B cell (primary cell): ENCODE measurements around the gene GPBP1. TPM values are rescaled to one million over a fixed set of nuclear protein-coding genes. Genes with fewer than 3 reads are reported as not detected.

Experiments used
- ATAC-seq: fragments of 200-7000 bp; cut with Tn5 transposase; one replicate; pipeline ENCODE4 v1.10.0; 2021; ENCODE audit warnings: low read depth, mild to moderate bottlenecking, moderate number of reproducible peaks, moderate library complexity
- CTCF ChIA-PET: fragments of 350-600 bp; sonication (Branson Sonifier 250); formaldehyde crosslinking; loops from one replicate; lab custom pipeline; 2021; ENCODE audit warnings: antibody characterized with exemption, inconsistent platforms; lab: Charles Lee
- POLR2A ChIA-PET: fragments of 350-600 bp; sonication (Branson Sonifier 250); formaldehyde crosslinking; loops from one replicate; lab custom pipeline; 2021; ENCODE audit warnings: antibody characterized with exemption; lab: Charles Lee
- DNase-seq: peaks from one replicate; pipeline ENCODE4 v3.0.0; 2013
- H2AFZ ChIP-seq: 2 replicates; pipeline ENCODE4 v1.6.1; 2012; ENCODE audit warnings: mild to moderate bottlenecking, low read depth, low read length; ENCODE audit not compliant: insufficient read depth, poor library complexity, severe bottlenecking
- H3K27ac ChIP-seq, 2 donors: 1 replicate in 1 of 2; 2 replicates in 1 of 2; pipeline ENCODE4 v1.5.1; 2012 to 2013; ENCODE audit warnings: low read length in 2 of 2, mild to moderate bottlenecking in 2 of 2, moderate library complexity in 1 of 2
- H3K27me3 ChIP-seq, 4 experiments: fragments of 200-600 bp in 1 of 4; sonication (generic) in 1 of 4; replicated peaks in 1 of 4; 1 replicate in 2 of 4; 2 replicates in 2 of 4; pipeline versions ENCODE4 v1.6.1 to v1.7.0; 2013 to 2016; ENCODE audit warnings: low read length in 3 of 4, mild to moderate bottlenecking in 2 of 4, mixed read lengths in 1 of 4, moderate library complexity in 1 of 4; ENCODE audit not compliant: insufficient read depth in 4 of 4, control insufficient read depth in 3 of 4; ENCODE audit errors: control extremely low read depth in 1 of 4
- H3K36me3 ChIP-seq, 2 experiments: replicated peaks in 1 of 2; 1 replicate in 1 of 2; 2 replicates in 1 of 2; pipeline versions ENCODE4 v1.6.1 to v1.7.1; 2013; ENCODE audit warnings: low read length in 1 of 2; ENCODE audit not compliant: insufficient read depth in 2 of 2, control insufficient read depth in 1 of 2; ENCODE audit errors: control extremely low read depth in 1 of 2, extremely low read depth in 1 of 2
- H3K4me1 ChIP-seq, 2 donors: fragments of 200-600 bp in 1 of 2; sonication (generic) in 1 of 2; 1 replicate in 1 of 2; 2 replicates in 1 of 2; pipeline versions ENCODE4 v1.5.1 to v1.6.1; 2013 to 2017; ENCODE audit warnings: low read length in 2 of 2; ENCODE audit not compliant: control insufficient read depth in 2 of 2, insufficient read depth in 2 of 2
- H3K4me2 ChIP-seq: replicated peaks from 2 replicates; pipeline ENCODE3; 2012; ENCODE audit warnings: mild to moderate bottlenecking, low read depth, low read length; ENCODE audit not compliant: poor library complexity, severe bottlenecking
- H3K4me3 ChIP-seq, 5 experiments: fragments of 200-600 bp in 1 of 5; sonication (generic) in 1 of 5; 1 replicate in 3 of 5; 2 replicates in 2 of 5; pipeline versions ENCODE4 v1.5.1 to v1.7.0; 2011 to 2016; ENCODE audit warnings: low read length in 4 of 5, mild to moderate bottlenecking in 4 of 5, low read depth in 2 of 5, control low read depth in 1 of 5, moderate library complexity in 1 of 5; ENCODE audit not compliant: insufficient read depth in 1 of 5; ENCODE audit errors: control extremely low read depth in 1 of 5, extremely low read depth in 1 of 5
- H3K79me2 ChIP-seq: fragments of 200-600 bp; sonication (generic); one replicate; pipeline ENCODE4 v1.6.0; 2016; ENCODE audit warnings: low read length; ENCODE audit not compliant: control insufficient read depth, insufficient read depth
- H3K9ac ChIP-seq: fragments of 200-600 bp; sonication (generic); 2 replicates; pipeline ENCODE4 v1.6.1; 2017; ENCODE audit warnings: mild to moderate bottlenecking, low read length, moderate library complexity
- H3K9me3 ChIP-seq, 3 donors: one replicate each; pipeline versions ENCODE4 v1.6.1 to v1.7.1; 2013; ENCODE audit warnings: low read length in 2 of 3; ENCODE audit not compliant: control insufficient read depth in 2 of 3, insufficient read depth in 1 of 3; ENCODE audit errors: control extremely low read depth in 1 of 3
- H4K20me1 ChIP-seq: 2 replicates; pipeline ENCODE4 v1.6.0; 2012; ENCODE audit warnings: mild to moderate bottlenecking, low read length; ENCODE audit not compliant: insufficient read depth, control insufficient read depth, poor library complexity, severe bottlenecking
- H3K27ac Mint-ChIP-seq: one replicate; pipeline ENCODE4 v1.8.0; 2021; ENCODE audit warnings: mixed read lengths
- H3K27me3 Mint-ChIP-seq: one replicate; pipeline ENCODE4 v1.8.0; 2021; ENCODE audit warnings: mixed read lengths
- H3K4me1 Mint-ChIP-seq: one replicate; pipeline ENCODE4 v1.8.0; 2021; ENCODE audit warnings: mixed read lengths
- H3K4me3 Mint-ChIP-seq: one replicate; pipeline ENCODE4 v1.8.0; 2021; ENCODE audit warnings: mixed read lengths
- H3K9me3 Mint-ChIP-seq: one replicate; pipeline ENCODE4 v1.8.0; 2022; ENCODE audit warnings: mixed read lengths; ENCODE audit not compliant: insufficient read depth
- CTCF ChIP-seq: fragments of 200-600 bp; IDR thresholded peaks from one replicate; pipeline ENCODE4 v1.8.0; 2022; ENCODE audit warnings: antibody characterized with exemption, mild to moderate bottlenecking
- EZH2 ChIP-seq: IDR thresholded peaks from 2 replicates; pipeline ENCODE4 v1.6.1; 2012; ENCODE audit warnings: borderline replicate concordance, low read depth, mild to moderate bottlenecking, moderate library complexity, low read length; ENCODE audit not compliant: insufficient read depth, poor library complexity, severe bottlenecking
- WGBS: methylation state at CpG from one replicate; pipeline ENCODE4 v1.1.5; 2013; ENCODE audit warnings: missing lambda C conversion rate; ENCODE audit not compliant: insufficient coverage; 5-methylcytosine and 5-hydroxymethylcytosine counted together
- intact Hi-C: fragments of 100-400 bp; cut with micrococcal nuclease; formaldehyde crosslinking; loops from one replicate; pipeline ENCODE4 v1.10.0; 2022
- polyA plus RNA-seq: library from polyadenylated mRNA; depleted of rRNA; stranded (reverse); fragments of >200 nt; gene quantifications from 2 replicates; pipeline ENCODE4 v1.2.3, GENCODE V29; 2012
- total RNA-seq, 2 donors: library from RNA; stranded (reverse); fragments of 120-200 nt in 1 of 2; gene quantifications; 1 replicate in 1 of 2; 2 replicates in 1 of 2; pipeline versions ENCODE4 v1.2.3 to v1.2.4, GENCODE V29; 2013 to 2022

Gene GPBP1
- total and polyA plus RNA-seq, 2 donors (not counting 1 experiment from before 2014, with no cell fraction given) = 30.9 to 152 TPM

DNA sequence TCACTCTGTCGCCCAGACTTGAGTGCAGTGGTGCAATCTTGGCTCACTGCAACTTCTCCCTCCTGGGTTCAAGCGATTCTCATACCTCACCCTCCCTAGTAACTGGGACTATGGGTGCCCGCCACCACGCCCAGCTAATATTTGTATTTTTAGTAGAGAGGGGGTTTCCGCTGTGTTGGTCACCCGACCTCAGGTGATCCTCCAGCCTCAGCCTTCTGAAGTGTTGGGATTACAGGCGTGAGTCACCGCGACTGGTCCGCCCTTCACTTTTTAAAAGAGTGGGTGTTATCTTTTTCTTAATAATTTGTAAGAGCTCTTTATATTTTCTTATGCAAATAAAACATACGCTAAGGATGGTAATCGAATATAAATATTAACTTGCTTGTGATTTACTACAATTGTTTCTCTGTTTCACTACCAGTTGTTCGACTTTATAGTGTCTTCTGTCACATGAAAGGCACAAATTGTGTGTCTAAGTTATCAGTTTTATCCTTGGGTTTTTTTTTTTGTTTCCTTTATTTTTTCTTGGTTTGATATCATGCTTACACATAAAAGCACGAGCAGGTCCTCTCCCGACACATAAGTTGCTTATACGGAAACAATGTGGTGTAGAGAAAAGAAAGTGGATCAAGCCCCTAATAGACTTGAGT, 1.9 kb upstream of the GPBP1 start:
- H3K4me1 Mint-ChIP-seq = peaks cover 27% of the 10 kb centered on the region
- Histone ChIP-seq H3K27me3 (no peaks in the 10 kb centered on the region), H4K20me1 (peaks cover 6% of the 10 kb centered on the region), H3K9me3 (peaks cover 0 to 4% (median 0%) of the 10 kb centered on the region in 3 donors), H3K9ac (peak overlapping the region; percentile 97), H3K4me2 (peak overlapping the region; percentile 88), H3K79me2 (peaks cover 53% of the 10 kb centered on the region), H3K4me3 (peak overlapping the region; percentile 87 to 100 (median 97)), H3K27ac (peak overlapping the region; percentile 98 to 100), H3K4me1 (peaks cover 30 to 31% of the 10 kb centered on the region in 2 donors), H2AFZ (peak overlapping the region; percentile 71), H3K36me3 (no peaks in the 10 kb centered on the region)
- H3K9me3 Mint-ChIP-seq = no peaks in the 10 kb centered on the region
- POLR2A ChIA-PET = no interaction called here
- H3K4me3 Mint-ChIP-seq = peak overlapping the region; percentile 97
- H3K27me3 Mint-ChIP-seq = no peaks in the 10 kb centered on the region
- DNase-seq = peak; percentile 60
- intact Hi-C loops = loop anchor here (2.0 to 10.0 kb wide), 9 partner anchors 33 to 1867 kb away; partner anchors contain the start of genes DHX29, MAP3K1, MTREX and PLK2
- WGBS = 100% methylated on average over 1 of the region's 16 CpGs
- TF ChIP-seq CTCF (no peak), EZH2 (no peak)
- H3K27ac Mint-ChIP-seq = peak overlapping the region; percentile 98
- CTCF ChIA-PET = interaction anchor here (0.7 to 1.5 kb wide), 3 partner anchors 34 to 901 kb away, joined by 3 to 5 read pairs (median 3); no protein-coding TSS in a partner anchor
- no peak for ATAC-seq
